Measurements from ENCODE around the gene PUSL1.

Gene PUSL1

GRCh38 chr1:1307923-1308755 is at the start of gene PUSL1, which contains the start of gene ACAP3:
Gene PUSL1 (plus strand): TSS chr1:1308597. CDS start chr1:1308644, 47 bp downstream.
Gene ACAP3 (minus strand): TSS chr1:1307930. CDS start chr1:1307815, 115 bp downstream.
- peak; percentile 82 to 83 for DNase-seq (ENCODE audit: low read depth in 1 of 2, low spot score in 1 of 2)

GRCh38 chr1:1259119-1259488 is 49.3 kb upstream of the PUSL1 start:
- DNase-seq (ENCODE audit: low read depth in 1 of 2, low spot score in 1 of 2) = no peak

GRCh38 chr1:1259540-1259939 is 48.9 kb upstream of the PUSL1 start:
- DNase-seq (ENCODE audit: low read depth in 1 of 2, low spot score in 1 of 2) = no peak

GRCh38 chr1:1259951-1260600 is 48.3 kb upstream of the PUSL1 start:
- DNase-seq (ENCODE audit: low read depth in 1 of 2, low spot score in 1 of 2) = no peak

- no peak for DNase-seq (ENCODE audit: low read depth in 1 of 2, low spot score in 1 of 2)
These were observed 47.4 kb upstream of the PUSL1 start for GRCh38 chr1:1260843-1261560.

GRCh38 chr1:1262071-1262470 is 46.3 kb upstream of the PUSL1 start:
- no peak for DNase-seq (ENCODE audit: low read depth in 1 of 2, low spot score in 1 of 2)

- DNase-seq (ENCODE audit: low read depth in 1 of 2, low spot score in 1 of 2) = no peak
These were observed 45.6 kb upstream of the PUSL1 start for GRCh38 chr1:1262758-1263157.

- no peak for DNase-seq (ENCODE audit: low read depth in 1 of 2, low spot score in 1 of 2)
These were observed 44.4 kb upstream of the PUSL1 start for GRCh38 chr1:1264026-1264425.

GRCh38 chr1:1264868-1265272 is 43.5 kb upstream of the PUSL1 start:
- no peak for DNase-seq (ENCODE audit: low read depth in 1 of 2, low spot score in 1 of 2)

- DNase-seq (ENCODE audit: low read depth in 1 of 2, low spot score in 1 of 2) = no peak
These were observed 40.7 kb upstream of the PUSL1 start for GRCh38 chr1:1267488-1268283.

- no peak for DNase-seq (ENCODE audit: low read depth in 1 of 2, low spot score in 1 of 2)
These were observed 40.1 kb upstream of the PUSL1 start for GRCh38 chr1:1268284-1268682.

GRCh38 chr1:1270813-1271212 is 37.6 kb upstream of the PUSL1 start:
- no peak for DNase-seq (ENCODE audit: low read depth in 1 of 2, low spot score in 1 of 2)

GRCh38 chr1:1272341-1273208 is 35.8 kb upstream of the PUSL1 start:
- no peak for DNase-seq (ENCODE audit: low read depth in 1 of 2, low spot score in 1 of 2)

GRCh38 chr1:1273209-1273511 is 35.2 kb upstream of the PUSL1 start:
- no peak for DNase-seq (ENCODE audit: low read depth in 1 of 2, low spot score in 1 of 2)

- peak; percentile 87 to 90 for DNase-seq (ENCODE audit: low read depth in 1 of 2, low spot score in 1 of 2)
These were observed 34.7 kb upstream of the PUSL1 start, which contains the start of gene UBE2J2 for GRCh38 chr1:1273512-1274298. Gene UBE2J2 (minus strand): TSS chr1:1273854. CDS start chr1:1267992, 5,862 bp downstream.

GRCh38 chr1:1274299-1274930 is 34.0 kb upstream of the PUSL1 start:
- no peak for DNase-seq (ENCODE audit: low read depth in 1 of 2, low spot score in 1 of 2)

- DNase-seq (ENCODE audit: low read depth in 1 of 2, low spot score in 1 of 2) = no peak
These were observed 33.4 kb upstream of the PUSL1 start for GRCh38 chr1:1274931-1275431.

GRCh38 chr1:1275836-1276235 is 32.6 kb upstream of the PUSL1 start:
- DNase-seq (ENCODE audit: low read depth in 1 of 2, low spot score in 1 of 2) = no peak

GRCh38 chr1:1278620-1279019 is 29.8 kb upstream of the PUSL1 start:
- DNase-seq (ENCODE audit: low read depth in 1 of 2, low spot score in 1 of 2) = no peak

All from stimulated activated CD4-positive, alpha-beta T cell treated with anti-CD3 and anti-CD28 coated beads, Interleukin-15, amount 100 ng/mL, for 1 hour (primary cell).